NCI-H1436 treated with DMSO at 0.1 percent for 48 hours (cell line): Measurements from ENCODE around the gene TBC1D9.
"Not testable (repeated sequence)": the region's sequence is repeated elsewhere in the genome, so short reads cannot be mapped to it uniquely, and the experiment has no call there.

Experiments used
- DNase-seq: peaks from one replicate; lab custom pipeline; 2025; lab: John Stamatoyannopoulos, UW

TBC1D9 gene

GRCh38 chr4:140756319-140757231 is at the start of gene TBC1D9:
TBC1D9 (minus strand) TSS chr4:140756385; CDS start chr4:140756045, 340 bp downstream.
- no peak for DNase-seq

GRCh38 chr4:140805293-140805692 is 49.1 kb upstream of the TBC1D9 start:
- DNase-seq: no peak

GRCh38 chr4:140802591-140802990 is 46.4 kb upstream of the TBC1D9 start:
- no peak for DNase-seq

GRCh38 chr4:140800666-140801065 is 44.5 kb upstream of the TBC1D9 start:
- no peak for DNase-seq

GRCh38 chr4:140799686-140800225 is 43.6 kb upstream of the TBC1D9 start:
- DNase-seq: no peak

- no peak for DNase-seq
Observed at GRCh38 chr4:140793291-140793690, 37.1 kb upstream of the TBC1D9 start.

- no peak for DNase-seq
Observed at GRCh38 chr4:140790765-140791164, 34.6 kb upstream of the TBC1D9 start.

GRCh38 chr4:140790171-140790570 is 34.0 kb upstream of the TBC1D9 start:
- DNase-seq: no peak

GRCh38 chr4:140789759-140790158 is 33.6 kb upstream of the TBC1D9 start:
- DNase-seq: no peak

GRCh38 chr4:140782787-140783186 is 26.6 kb upstream of the TBC1D9 start:
- DNase-seq: not testable (repeated sequence)

- DNase-seq: no peak
Observed at GRCh38 chr4:140781596-140781995, 25.4 kb upstream of the TBC1D9 start.

GRCh38 chr4:140777894-140778293 is 21.7 kb upstream of the TBC1D9 start:
- DNase-seq: no peak

- no peak for DNase-seq
Observed at GRCh38 chr4:140777386-140777785, 21.2 kb upstream of the TBC1D9 start.

GRCh38 chr4:140776556-140776955 is 20.4 kb upstream of the TBC1D9 start:
- no peak for DNase-seq

- no peak for DNase-seq
Observed at GRCh38 chr4:140774956-140775355, 18.8 kb upstream of the TBC1D9 start.

- no peak for DNase-seq
Observed at GRCh38 chr4:140774510-140774909, 18.3 kb upstream of the TBC1D9 start.

GRCh38 chr4:140769209-140769608 is 13.0 kb upstream of the TBC1D9 start:
- DNase-seq: no peak

GRCh38 chr4:140764785-140765392 is 8.7 kb upstream of the TBC1D9 start:
- DNase-seq: no peak

GRCh38 chr4:140762202-140762601 is 6.0 kb upstream of the TBC1D9 start:
- DNase-seq: no peak

GRCh38 chr4:140757232-140757630 is 1.0 kb upstream of the TBC1D9 start:
- no peak for DNase-seq

- no peak for DNase-seq
Observed at GRCh38 chr4:140755774-140756318, 339 bp downstream of the TBC1D9 start.

GRCh38 chr4:140754918-140755773 is 1.0 kb downstream of the TBC1D9 start:
- DNase-seq: no peak
